Measurements from ENCODE around the gene TMEM270.

Gene TMEM270

DNA sequence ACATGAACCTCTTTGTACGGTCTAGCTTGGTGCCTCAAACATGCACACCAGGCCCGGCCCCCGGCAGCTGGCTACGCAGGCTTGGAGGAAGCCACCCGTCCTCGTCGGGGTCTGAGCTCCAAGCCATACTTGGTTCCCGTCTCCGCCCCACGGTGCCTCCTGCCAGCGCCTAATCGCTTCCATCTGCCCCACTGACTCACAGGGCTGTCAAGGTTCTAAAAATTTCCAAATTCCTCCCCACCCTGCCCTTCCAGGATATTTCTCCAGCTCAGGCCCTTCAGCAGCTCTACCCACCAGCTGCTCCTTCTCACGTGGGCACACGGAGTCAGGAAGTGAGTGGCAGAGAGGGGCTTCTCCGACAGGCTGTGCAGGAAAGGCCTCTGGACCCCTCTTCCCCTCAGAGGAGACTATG, 38.8 kb downstream of the TMEM270 start:
- Histone ChIP-seq H3K9me3 (no peaks in the 10 kb centered on the region), H3K36me3 (no peaks in the 10 kb centered on the region), H3K4me3 (ENCODE audit: low read depth, low read length) (no peak overlapping the region), H3K27me3 (no peaks in the 10 kb centered on the region), H3K4me1 (no peaks in the 10 kb centered on the region)
- TF ChIP-seq, protein P1, sequence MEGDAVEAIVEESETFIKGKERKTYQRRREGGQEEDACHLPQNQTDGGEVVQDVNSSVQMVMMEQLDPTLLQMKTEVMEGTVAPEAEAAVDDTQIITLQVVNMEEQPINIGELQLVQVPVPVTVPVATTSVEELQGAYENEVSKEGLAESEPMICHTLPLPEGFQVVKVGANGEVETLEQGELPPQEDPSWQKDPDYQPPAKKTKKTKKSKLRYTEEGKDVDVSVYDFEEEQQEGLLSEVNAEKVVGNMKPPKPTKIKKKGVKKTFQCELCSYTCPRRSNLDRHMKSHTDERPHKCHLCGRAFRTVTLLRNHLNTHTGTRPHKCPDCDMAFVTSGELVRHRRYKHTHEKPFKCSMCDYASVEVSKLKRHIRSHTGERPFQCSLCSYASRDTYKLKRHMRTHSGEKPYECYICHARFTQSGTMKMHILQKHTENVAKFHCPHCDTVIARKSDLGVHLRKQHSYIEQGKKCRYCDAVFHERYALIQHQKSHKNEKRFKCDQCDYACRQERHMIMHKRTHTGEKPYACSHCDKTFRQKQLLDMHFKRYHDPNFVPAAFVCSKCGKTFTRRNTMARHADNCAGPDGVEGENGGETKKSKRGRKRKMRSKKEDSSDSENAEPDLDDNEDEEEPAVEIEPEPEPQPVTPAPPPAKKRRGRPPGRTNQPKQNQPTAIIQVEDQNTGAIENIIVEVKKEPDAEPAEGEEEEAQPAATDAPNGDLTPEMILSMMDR (IDR thresholded peaks at IDR 0.05; ENCODE audit: low read depth, low read length): no peak
- DNase-seq: no peak

DNA sequence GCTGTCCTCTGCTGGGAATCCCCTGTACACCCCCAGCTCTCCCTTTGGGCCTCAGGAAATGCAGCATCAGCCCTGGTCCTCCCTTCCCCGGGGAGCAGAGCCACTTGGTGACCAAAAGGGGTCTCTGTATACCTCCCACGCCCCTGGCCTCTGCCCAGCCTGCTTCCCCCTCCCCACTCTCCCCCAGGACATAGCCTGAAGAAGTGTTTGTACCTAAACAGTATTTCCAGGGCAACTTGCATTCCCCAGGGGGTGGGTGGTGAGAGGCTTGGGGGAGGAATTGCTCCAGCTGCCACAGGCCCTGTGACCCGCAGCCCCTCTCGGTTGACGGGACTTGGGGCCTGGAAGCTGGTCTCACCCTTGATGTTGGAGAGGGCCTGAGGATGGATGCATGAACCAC, 39.3 kb downstream of the TMEM270 start:
- Histone ChIP-seq H3K27me3 (no peaks in the 10 kb centered on the region), H3K36me3 (no peaks in the 10 kb centered on the region), H3K4me3 (ENCODE audit: low read depth, low read length) (no peak overlapping the region), H3K9me3 (no peaks in the 10 kb centered on the region), H3K4me1 (no peaks in the 10 kb centered on the region)
- TF ChIP-seq, protein P1 (IDR thresholded peaks at IDR 0.05; ENCODE audit: low read depth, low read length): no peak
- DNase-seq: no peak

DNA sequence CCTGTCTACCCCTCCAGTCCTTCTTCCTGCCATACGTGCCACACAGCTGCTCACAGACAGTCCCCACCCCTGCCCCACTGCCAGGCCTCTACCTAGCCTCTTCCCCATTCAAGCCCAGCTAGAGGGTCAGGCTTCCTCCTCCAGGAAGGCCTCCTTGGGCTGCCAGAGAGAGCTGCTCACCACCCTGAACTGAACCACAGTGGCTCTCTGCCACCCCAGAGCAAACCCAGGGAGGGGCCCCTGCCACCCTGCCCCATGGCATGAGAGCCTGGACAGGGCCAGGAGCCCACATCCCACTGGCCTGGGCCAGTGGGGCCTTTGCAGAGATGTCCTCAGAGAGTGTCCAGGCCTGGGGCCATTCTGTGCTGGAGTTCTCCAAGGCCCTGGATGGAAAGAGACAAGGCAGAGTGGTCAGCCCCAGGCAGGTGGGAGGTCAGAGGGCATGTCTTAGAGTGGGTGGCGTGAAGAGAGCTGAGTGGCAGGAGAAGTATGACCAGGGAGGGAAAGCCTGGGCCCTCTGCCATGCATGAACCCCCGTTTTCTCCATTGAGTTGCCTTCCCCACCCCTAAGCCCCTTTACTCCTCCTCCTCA, 40.4 kb downstream of the TMEM270 start:
- TF ChIP-seq, protein P1 (IDR thresholded peaks at IDR 0.05; ENCODE audit: low read depth, low read length): no peak
- no peak overlapping the region for H3K4me3 ChIP-seq (ENCODE audit: low read depth, low read length)
- H3K4me1 ChIP-seq: no peaks in the 10 kb centered on the region
- no peaks in the 10 kb centered on the region for H3K9me3 ChIP-seq
- no peaks in the 10 kb centered on the region for H3K27me3 ChIP-seq
- H3K36me3 ChIP-seq: no peaks in the 10 kb centered on the region
- DNase-seq: no peak

DNA sequence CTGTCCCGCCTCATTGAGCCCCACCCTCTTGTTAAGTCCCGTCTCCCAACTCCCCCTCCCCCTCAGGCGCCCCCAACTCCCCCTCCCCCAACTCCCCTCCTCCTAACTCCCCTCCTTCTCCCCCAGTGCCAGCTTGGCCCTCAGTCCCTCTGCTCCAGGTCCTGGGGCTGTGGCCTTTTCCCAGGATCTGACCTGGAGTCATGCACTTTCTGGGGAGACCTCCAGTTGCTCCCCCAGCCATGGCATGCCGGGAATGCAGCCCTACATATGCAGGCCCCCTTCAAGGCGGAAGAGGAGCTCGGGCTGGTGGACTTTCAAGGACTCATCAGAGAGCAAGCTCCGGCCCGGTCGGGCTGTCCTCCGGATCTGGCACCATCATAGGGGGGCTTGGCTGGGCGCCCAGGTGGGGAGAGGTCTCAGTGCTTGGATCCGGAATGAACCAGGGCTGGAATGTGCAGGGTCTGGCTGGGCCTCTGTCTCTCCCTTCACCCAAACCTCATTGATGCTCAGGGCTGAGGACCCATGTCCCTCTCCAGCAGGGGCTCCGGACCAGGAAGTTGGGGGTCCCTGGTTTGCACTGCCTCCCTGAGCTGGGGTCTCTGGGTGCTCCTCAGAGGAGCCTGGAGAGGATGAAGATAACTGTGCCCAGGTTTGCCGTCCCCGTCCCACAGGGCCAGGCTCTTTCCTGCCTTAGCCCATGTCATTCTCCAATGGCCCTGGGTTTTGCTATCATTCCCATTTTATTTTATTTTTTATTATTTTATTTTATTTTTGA, 41.1 kb downstream of the TMEM270 start:
- TF ChIP-seq, protein P1 (IDR thresholded peaks at IDR 0.05; ENCODE audit: low read depth, low read length): no peak
- Histone ChIP-seq H3K4me1 (no peaks in the 10 kb centered on the region), H3K27me3 (no peaks in the 10 kb centered on the region), H3K9me3 (no peaks in the 10 kb centered on the region), H3K36me3 (no peaks in the 10 kb centered on the region), H3K4me3 (ENCODE audit: low read depth, low read length) (no peak overlapping the region)
- DNase-seq: no peak

DNA sequence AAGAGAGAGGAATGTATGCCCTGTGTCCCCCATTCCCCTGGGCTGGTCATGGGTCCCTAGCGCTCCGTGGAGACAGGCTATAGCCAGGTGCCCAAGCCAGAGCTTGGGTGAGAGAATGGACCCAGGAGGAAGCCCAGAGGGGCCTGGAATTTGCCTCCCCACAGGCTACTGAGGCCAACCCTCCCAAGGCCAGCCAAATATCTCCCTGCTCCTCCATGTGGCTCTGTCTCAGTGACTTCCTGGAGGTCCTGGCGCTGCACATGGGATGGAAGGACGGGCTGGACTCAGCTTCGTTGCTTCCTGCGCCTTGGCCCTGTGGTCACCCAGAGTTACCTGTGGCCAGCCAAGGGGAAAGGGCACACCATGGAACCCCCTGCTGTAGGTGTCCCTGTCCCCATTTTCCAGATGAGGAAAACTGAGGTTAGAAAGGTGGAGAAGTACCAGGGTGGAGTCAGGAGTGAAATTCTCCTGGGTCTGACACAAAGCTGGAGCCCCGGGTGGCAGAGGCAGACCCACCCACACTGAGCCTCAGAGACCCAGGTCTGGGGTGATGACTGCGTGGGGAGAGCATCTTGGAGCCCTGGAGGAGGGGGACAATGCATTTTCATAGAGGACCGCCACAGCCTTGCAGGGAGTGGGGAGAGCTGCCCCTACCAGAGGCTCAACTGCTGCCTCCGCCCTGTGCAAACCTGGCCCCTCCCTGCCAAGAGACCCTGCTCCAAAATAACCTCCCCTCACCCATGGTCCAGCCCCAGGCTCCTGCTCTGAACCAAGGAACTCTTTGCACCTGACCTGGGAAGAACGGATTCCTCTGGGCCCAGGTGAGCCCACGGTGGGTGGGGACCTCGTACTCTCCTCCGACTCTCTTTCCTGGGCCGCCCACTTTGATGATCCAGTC, 42.6 kb downstream of the TMEM270 start:
- no peak for DNase-seq
- no peaks in the 10 kb centered on the region for H3K4me1 ChIP-seq
- H3K36me3 ChIP-seq: no peaks in the 10 kb centered on the region
- no peak overlapping the region for H3K4me3 ChIP-seq (ENCODE audit: low read depth, low read length)
- H3K27me3 ChIP-seq: no peaks in the 10 kb centered on the region
- TF ChIP-seq, protein P1 (IDR thresholded peaks at IDR 0.05; ENCODE audit: low read depth, low read length): no peak
- no peaks in the 10 kb centered on the region for H3K9me3 ChIP-seq
